Keratinocyte (primary cell): ENCODE data around the gene RABEP1.

Experiments used
- EZH2 ChIP-seq: IDR thresholded peaks from one replicate; pipeline ENCODE4 v1.6.1; 2012; ENCODE audit warnings: inconsistent platforms, mild to moderate bottlenecking, low read length, moderate library complexity
- TF ChIP-seq, protein P1 (sequence below), 3 experiments: IDR thresholded peaks in 1 of 3; conservative IDR thresholded peaks in 1 of 3; optimal IDR thresholded peaks in 1 of 3; 2 replicates in 2 of 3; 3 replicates in 1 of 3; pipeline versions ENCODE3 to v1.5.1; 2011; ENCODE audit warnings: low read length in 3 of 3, mild to moderate bottlenecking in 3 of 3, moderate library complexity in 2 of 3, control low read depth in 1 of 3, inconsistent platforms in 1 of 3; ENCODE audit not compliant: insufficient read depth in 2 of 3; ENCODE audit errors: extremely low read depth in 1 of 3

DNA sequence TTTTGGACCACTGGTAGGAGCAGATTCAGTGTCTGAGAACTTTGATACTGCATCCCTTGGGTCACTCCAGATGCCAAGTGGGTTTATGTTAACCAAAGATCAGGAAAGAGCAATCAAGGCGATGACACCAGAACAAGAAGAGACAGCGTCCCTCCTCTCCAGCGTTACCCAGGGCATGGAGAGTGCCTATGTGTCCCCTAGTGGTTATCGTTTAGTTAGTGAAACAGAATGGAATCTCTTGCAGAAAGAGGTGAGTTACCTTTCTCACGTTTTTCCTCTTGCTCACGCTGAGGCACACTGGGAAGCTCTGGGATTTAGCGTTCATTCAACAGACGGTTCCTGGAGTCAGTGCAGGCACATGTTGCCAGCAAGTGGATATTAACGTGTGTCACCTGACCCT lies 79.3 kb downstream of the RABEP1 start:
- TF ChIP-seq, protein P1, sequence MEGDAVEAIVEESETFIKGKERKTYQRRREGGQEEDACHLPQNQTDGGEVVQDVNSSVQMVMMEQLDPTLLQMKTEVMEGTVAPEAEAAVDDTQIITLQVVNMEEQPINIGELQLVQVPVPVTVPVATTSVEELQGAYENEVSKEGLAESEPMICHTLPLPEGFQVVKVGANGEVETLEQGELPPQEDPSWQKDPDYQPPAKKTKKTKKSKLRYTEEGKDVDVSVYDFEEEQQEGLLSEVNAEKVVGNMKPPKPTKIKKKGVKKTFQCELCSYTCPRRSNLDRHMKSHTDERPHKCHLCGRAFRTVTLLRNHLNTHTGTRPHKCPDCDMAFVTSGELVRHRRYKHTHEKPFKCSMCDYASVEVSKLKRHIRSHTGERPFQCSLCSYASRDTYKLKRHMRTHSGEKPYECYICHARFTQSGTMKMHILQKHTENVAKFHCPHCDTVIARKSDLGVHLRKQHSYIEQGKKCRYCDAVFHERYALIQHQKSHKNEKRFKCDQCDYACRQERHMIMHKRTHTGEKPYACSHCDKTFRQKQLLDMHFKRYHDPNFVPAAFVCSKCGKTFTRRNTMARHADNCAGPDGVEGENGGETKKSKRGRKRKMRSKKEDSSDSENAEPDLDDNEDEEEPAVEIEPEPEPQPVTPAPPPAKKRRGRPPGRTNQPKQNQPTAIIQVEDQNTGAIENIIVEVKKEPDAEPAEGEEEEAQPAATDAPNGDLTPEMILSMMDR (optimal IDR thresholded peaks at IDR 0.05 in 1 of 3, IDR thresholded peaks at IDR 0.05 in 1 of 3, conservative IDR thresholded peaks at IDR 0.05 in 1 of 3; ENCODE audit: extremely low read depth in 1 of 3, insufficient read depth in 2 of 3, low read length in 3 of 3) = no peak
- no peak for TF ChIP-seq EZH2
